Liver (tissue), 9 donors: Measurements from ENCODE around the gene TUBB6. TPM values are rescaled to one million over a fixed set of nuclear protein-coding genes. Genes with fewer than 3 reads are reported as not detected.
A peak's percentile ranks its signal among the peaks of the same experiment; 100 is the strongest.

ENCODE experiments used
- DNase-seq: peaks from one replicate; pipeline ENCODE4 v3.0.0-alpha.2; 2017; ENCODE audit warnings: low spot score
- H3K27ac ChIP-seq, 2 donors: one replicate each; pipeline ENCODE4 v1.7.0; 2013; ENCODE audit warnings: inconsistent platforms in 2 of 2, low read length in 2 of 2, control low read depth in 1 of 2, low read depth in 1 of 2, mild to moderate bottlenecking in 1 of 2
- H3K27me3 ChIP-seq, 4 donors: one replicate each; pipeline versions ENCODE4 v1.6.1 to v1.7.0; 2013; ENCODE audit warnings: low read length in 3 of 4, inconsistent platforms in 1 of 4, mild to moderate bottlenecking in 1 of 4, moderate library complexity in 1 of 4; ENCODE audit not compliant: control insufficient read depth in 4 of 4, insufficient read depth in 4 of 4
- H3K36me3 ChIP-seq, 4 donors: one replicate each; pipeline versions ENCODE4 v1.6.1 to v1.7.0; 2013; ENCODE audit warnings: low read length in 3 of 4, mild to moderate bottlenecking in 3 of 4, low read depth in 1 of 4, moderate library complexity in 1 of 4; ENCODE audit not compliant: control insufficient read depth in 4 of 4, insufficient read depth in 3 of 4
- H3K4me1 ChIP-seq, 4 donors: one replicate each; pipeline versions ENCODE4 v1.6.1 to v1.7.0; 2013; ENCODE audit warnings: low read length in 3 of 4, mild to moderate bottlenecking in 3 of 4, moderate library complexity in 1 of 4; ENCODE audit not compliant: control insufficient read depth in 4 of 4, insufficient read depth in 4 of 4
- H3K4me3 ChIP-seq, 3 donors: one replicate each; pipeline versions ENCODE4 v1.6.1 to v1.7.0; 2013; ENCODE audit warnings: low read length in 3 of 3, control low read depth in 1 of 3, low read depth in 1 of 3, mild to moderate bottlenecking in 1 of 3
- H3K9ac ChIP-seq, 2 donors: one replicate each; pipeline ENCODE4 v1.7.0; 2013; ENCODE audit warnings: low read length in 2 of 2, mild to moderate bottlenecking in 2 of 2, moderate library complexity in 2 of 2, control low read depth in 1 of 2, low read depth in 1 of 2
- H3K9me3 ChIP-seq, 4 donors: one replicate each; pipeline versions ENCODE4 v1.6.1 to v1.7.0; 2013; ENCODE audit warnings: low read length in 3 of 4; ENCODE audit not compliant: control insufficient read depth in 4 of 4
- ATF3 ChIP-seq: IDR thresholded peaks from 2 replicates; pipeline ENCODE4 v1.6.1; 2016; ENCODE audit warnings: antibody characterized with exemption
- CTCF ChIP-seq: fragments of 150-350 bp; IDR thresholded peaks from 2 replicates; pipeline ENCODE4 v1.5.1; 2017; ENCODE audit warnings: improper control_type of control experiment, low read depth, low read length; ENCODE audit not compliant: missing input control
- EGR1 ChIP-seq, 2 donors: IDR thresholded peaks; 2 replicates each; pipeline ENCODE4 v1.6.1; 2016 to 2018; ENCODE audit warnings: antibody characterized with exemption in 2 of 2, low read depth in 2 of 2
- FOXA1 ChIP-seq: IDR thresholded peaks from 2 replicates; pipeline ENCODE4 v1.6.1; 2016; ENCODE audit warnings: antibody characterized with exemption
- FOXA2 ChIP-seq: IDR thresholded peaks from 2 replicates; pipeline ENCODE4 v1.6.1; 2016; ENCODE audit warnings: antibody characterized with exemption
- GABPA ChIP-seq, 2 donors: IDR thresholded peaks in 1 of 2; conservative IDR thresholded peaks in 1 of 2; 2 replicates each; pipeline ENCODE4 v1.6.1; 2016; ENCODE audit warnings: antibody characterized with exemption in 2 of 2, mild to moderate bottlenecking in 1 of 2, moderate library complexity in 1 of 2
- HNF4A ChIP-seq, 2 donors: conservative IDR thresholded peaks; 2 replicates each; pipeline ENCODE4 v1.6.1; 2016; ENCODE audit warnings: antibody characterized with exemption in 2 of 2, mild to moderate bottlenecking in 2 of 2
- HNF4G ChIP-seq: IDR thresholded peaks from 2 replicates; pipeline ENCODE4 v1.6.1; 2016; ENCODE audit warnings: antibody characterized with exemption
- JUND ChIP-seq, 2 donors: IDR thresholded peaks; 2 replicates each; pipeline ENCODE4 v1.6.1; 2016; ENCODE audit warnings: antibody characterized with exemption in 2 of 2
- MAX ChIP-seq: IDR thresholded peaks from 2 replicates; pipeline ENCODE4 v1.6.1; 2016; ENCODE audit warnings: antibody characterized with exemption
- NR2F2 ChIP-seq: IDR thresholded peaks from 2 replicates; pipeline ENCODE4 v1.6.1; 2016; ENCODE audit warnings: antibody characterized with exemption
- RAD21 ChIP-seq, 2 donors: IDR thresholded peaks; 2 replicates each; pipeline ENCODE4 v1.6.1; 2016; ENCODE audit warnings: antibody characterized with exemption in 2 of 2, mild to moderate bottlenecking in 2 of 2
- REST ChIP-seq: IDR thresholded peaks from 2 replicates; pipeline ENCODE4 v1.6.1; 2016; ENCODE audit warnings: antibody characterized with exemption, mild to moderate bottlenecking
- RXRA ChIP-seq, 2 donors: IDR thresholded peaks; 2 replicates each; pipeline ENCODE4 v1.6.1; 2017 to 2018; ENCODE audit warnings: antibody characterized with exemption in 2 of 2, mild to moderate bottlenecking in 1 of 2
- SP1 ChIP-seq: IDR thresholded peaks from 2 replicates; pipeline ENCODE4 v1.6.1; 2018; ENCODE audit warnings: antibody characterized with exemption, mild to moderate bottlenecking
- TAF1 ChIP-seq: conservative IDR thresholded peaks from 2 replicates; pipeline ENCODE4 v1.6.1; 2016; ENCODE audit warnings: antibody characterized with exemption, mild to moderate bottlenecking
- YY1 ChIP-seq: IDR thresholded peaks from 2 replicates; pipeline ENCODE4 v1.6.1; 2016; ENCODE audit warnings: antibody characterized with exemption, mild to moderate bottlenecking
- ZBTB33 ChIP-seq: IDR thresholded peaks from 2 replicates; pipeline ENCODE4 v1.6.1; 2016; ENCODE audit warnings: antibody characterized with exemption
- WGBS: extraction: QIAGEN DNeasy Blood & Tissue Kit; methylation state at CpG from one replicate; pipeline ENCODE4 v1.1.7; 2013; 5-methylcytosine and 5-hydroxymethylcytosine counted together
- polyA plus RNA-seq, 2 donors: library from polyadenylated mRNA; stranded (reverse) in 1 of 2; unstranded in 1 of 2; fragments of 200-250 nt in 1 of 2; fragments of >200 nt in 1 of 2; fragmentation: Nextera tagmentation in 1 of 2; extraction: Ambion mirVana in 1 of 2; gene quantifications; one replicate each; pipeline versions ENCODE4 v1.2.1 to v1.2.3, GENCODE V29; 2013 to 2015
- total RNA-seq, 2 donors: library from RNA; depleted of rRNA; stranded (reverse); fragments of >200 nt; gene quantifications; one replicate each; pipeline ENCODE4 v1.2.3, GENCODE V29; 2014
- donor health status: healthy.
- donor health status: healthy.
- donor health status: healthy.
- donor health status: healthy.
- donor health status: healthy.

TUBB6 gene
- total and polyA plus RNA-seq, 4 donors = 5.5 to 347 (median 17.5) TPM

GRCh38 chr18:12283666-12284065 is 24.4 kb upstream of the TUBB6 start:
- TF ChIP-seq CTCF (no peak), YY1 (no peak), SP1 (no peak), EGR1 (IDR thresholded peaks at IDR 0.05; ENCODE audit: low read depth in 2 of 2) (no peak), HNF4A (conservative IDR thresholded peaks at IDR 0.05) (no peak), RXRA (IDR thresholded peaks at IDR 0.05) (no peak), RAD21 (IDR thresholded peaks at IDR 0.05) (no peak), NR2F2 (no peak), ATF3 (no peak), ZBTB33 (no peak), HNF4G (no peak), REST (no peak), FOXA1 (no peak), TAF1 (no peak), MAX (no peak), GABPA (IDR thresholded peaks at IDR 0.05 in 1 of 2, conservative IDR thresholded peaks at IDR 0.05 in 1 of 2) (no peak)
- no peaks in the 10 kb centered on the region for H3K36me3 ChIP-seq
- no peak overlapping the region for H3K4me3 ChIP-seq
- DNase-seq = no peak
- peaks cover 0 to 3% (median 1%) of the 10 kb centered on the region in 4 donors for H3K27me3 ChIP-seq
- H3K9me3 ChIP-seq = no peaks in the 10 kb centered on the region
- no peak overlapping the region for H3K9ac ChIP-seq
- peaks cover 0 to 11% (median 8%) of the 10 kb centered on the region in 4 donors for H3K4me1 ChIP-seq
- no peak overlapping the region for H3K27ac ChIP-seq
- WGBS = 65% methylated on average over 1 of the region's 1 CpG

- Histone ChIP-seq H3K27me3 (peaks cover 0 to 7% (median 4%) of the 10 kb centered on the region in 4 donors), H3K4me1 (peaks cover 0 to 11% (median 8%) of the 10 kb centered on the region in 4 donors), H3K9me3 (no peaks in the 10 kb centered on the region), H3K9ac (no peak overlapping the region), H3K27ac (no peak overlapping the region), H3K36me3 (no peaks in the 10 kb centered on the region), H3K4me3 (peak overlapping the region in 1 of 3 donors; percentile 34)
- no peak for DNase-seq
- WGBS = 24% methylated on average over 37 of the region's 37 CpGs
- TF ChIP-seq JUND (IDR thresholded peaks at IDR 0.05) = no peak
- TF ChIP-seq FOXA2 = no peak
- no peak for TF ChIP-seq RXRA (IDR thresholded peaks at IDR 0.05)
- TF ChIP-seq HNF4G = no peak
- no peak for TF ChIP-seq GABPA (IDR thresholded peaks at IDR 0.05 in 1 of 2, conservative IDR thresholded peaks at IDR 0.05 in 1 of 2)
- TF ChIP-seq CTCF = no peak
- TF ChIP-seq YY1 = no peak
- no peak for TF ChIP-seq NR2F2
- no peak for TF ChIP-seq SP1
- no peak for TF ChIP-seq ATF3
- TF ChIP-seq HNF4A (conservative IDR thresholded peaks at IDR 0.05) = no peak
- no peak for TF ChIP-seq ZBTB33
Measured at GRCh38 chr18:12287131-12287681, 20.8 kb upstream of the TUBB6 start.
